SIG-M5 treated with dmso at 0.1 percent for 504 hours (cell line): ENCODE data around the gene CALU.

Experiments used
- DNase-seq: peaks from one replicate; lab custom pipeline; 2025; ENCODE audit not compliant: unreplicated experiment; lab: John Stamatoyannopoulos, UW

CALU gene

GRCh38 chr7:128739048-128739962 lies at the start of gene CALU:
Gene CALU (plus strand): TSS chr7:128739359. CDS start chr7:128748584, 9,225 bp downstream.
- peak; percentile 92 for DNase-seq

GRCh38 chr7:128691227-128691626 lies 47.9 kb upstream of the CALU start:
- no peak for DNase-seq

DNA sequence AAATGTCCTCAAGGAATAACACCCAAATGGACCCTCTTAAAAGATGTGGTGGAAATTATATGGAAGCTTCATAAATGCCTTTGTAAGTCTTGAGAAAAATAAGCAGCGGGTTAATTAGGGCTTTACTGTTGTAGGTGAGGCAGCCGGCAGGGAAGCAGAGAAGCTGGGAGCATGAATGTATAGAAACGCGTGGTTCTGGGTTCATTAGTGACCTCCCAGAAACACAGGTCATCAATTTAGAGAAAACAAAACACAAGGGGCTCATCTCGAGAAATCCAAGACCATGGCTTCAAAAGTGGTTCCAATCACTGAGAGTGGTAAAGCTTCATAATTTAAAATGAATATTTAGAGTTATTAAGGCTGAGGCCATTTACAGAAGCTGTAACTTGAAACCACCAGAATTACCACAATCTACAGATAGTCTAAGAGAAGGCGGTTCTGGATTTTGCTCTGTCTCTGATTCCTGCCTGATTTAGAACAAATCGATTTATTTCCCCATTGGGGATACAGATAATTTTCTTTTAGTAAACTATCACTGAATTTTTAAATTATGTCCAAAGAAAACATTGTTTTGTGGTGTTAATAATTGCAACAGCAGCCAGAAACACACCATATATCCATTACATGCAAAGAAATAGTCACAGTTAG lies 46.4 kb upstream of the CALU start:
- no peak for DNase-seq

GRCh38 chr7:128693373-128694015 lies 45.7 kb upstream of the CALU start:
- DNase-seq, result no peak

DNA sequence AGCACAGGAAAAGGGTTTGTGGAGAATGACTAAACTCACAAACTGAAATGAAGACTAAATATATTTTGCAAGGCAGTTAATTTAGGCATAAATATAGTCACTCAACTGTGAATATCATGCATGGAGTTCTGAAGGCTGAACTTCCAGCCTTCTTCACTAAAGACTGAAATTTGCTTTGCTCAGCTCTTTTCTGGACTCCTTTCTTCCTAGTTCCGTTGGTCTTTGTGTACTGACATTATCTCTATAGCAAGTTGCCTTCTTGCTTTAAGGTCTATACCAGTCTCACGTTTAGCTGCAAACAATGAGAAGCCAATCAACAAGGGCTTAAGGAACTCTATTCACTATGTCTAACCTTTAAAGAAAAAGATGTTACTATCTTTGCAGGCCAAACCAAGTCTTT lies 44.4 kb upstream of the CALU start:
- DNase-seq, result no peak

- peak; percentile 80 for DNase-seq
These were observed 41.8 kb upstream of the CALU start for GRCh38 chr7:128697302-128697905.

- no peak for DNase-seq
These were observed 39.9 kb upstream of the CALU start for GRCh38 chr7:128699196-128699712.

DNA sequence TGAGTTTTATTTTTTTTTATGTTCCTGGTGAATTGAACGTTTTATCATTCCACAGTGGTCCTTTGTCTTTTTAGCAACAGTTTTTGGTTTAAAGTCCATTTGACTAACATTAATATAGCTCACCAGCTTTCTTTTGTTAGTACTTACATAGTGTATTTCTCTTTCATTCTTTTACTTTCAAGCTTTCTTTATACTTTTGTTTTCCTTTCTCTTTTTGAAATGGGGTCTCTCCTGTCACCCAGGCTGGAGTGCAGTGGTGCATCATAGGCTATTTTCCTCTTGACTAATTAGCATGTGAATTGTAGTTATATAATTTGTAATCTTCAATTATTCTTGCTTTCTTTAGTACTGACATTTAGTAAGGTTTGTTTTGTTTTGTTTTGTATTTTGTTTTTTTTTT lies 39.3 kb upstream of the CALU start:
- DNase-seq, result no peak

- DNase-seq, result no peak
These were observed 37.9 kb upstream of the CALU start for GRCh38 chr7:128701062-128701785.

DNA sequence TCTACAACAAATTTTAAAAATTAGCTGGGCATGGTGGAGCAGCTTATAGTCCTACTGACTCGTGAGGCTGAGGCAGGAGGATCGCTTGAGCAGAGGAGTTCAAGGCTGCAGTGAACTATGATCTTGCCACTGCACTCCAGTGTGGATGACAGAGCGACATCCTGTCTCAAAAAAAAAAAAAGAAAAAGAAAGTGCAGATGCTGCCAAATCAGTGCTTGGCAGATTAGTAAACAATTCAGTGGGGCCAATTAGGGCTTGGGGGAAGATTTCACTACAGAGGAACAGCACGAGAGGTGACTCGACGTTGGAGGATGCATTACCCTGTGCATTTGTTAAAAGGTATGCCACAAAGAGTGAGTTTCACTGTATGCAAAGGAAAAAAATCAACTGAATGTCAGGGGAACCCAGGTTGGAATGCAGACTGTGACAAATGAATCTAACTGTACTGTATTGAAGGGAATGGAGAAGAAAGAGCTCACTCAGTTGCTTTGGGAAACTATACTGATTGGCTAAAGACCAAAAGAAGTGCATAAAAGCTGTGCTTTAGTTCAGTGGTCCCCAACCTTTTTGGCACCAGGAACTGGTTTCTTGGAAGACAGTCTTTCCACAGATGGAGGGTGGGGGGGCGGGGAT lies 35.4 kb upstream of the CALU start:
- DNase-seq, result no peak

- peak; percentile 18 for DNase-seq
These were observed 33.2 kb upstream of the CALU start for GRCh38 chr7:128705891-128706333.

DNA sequence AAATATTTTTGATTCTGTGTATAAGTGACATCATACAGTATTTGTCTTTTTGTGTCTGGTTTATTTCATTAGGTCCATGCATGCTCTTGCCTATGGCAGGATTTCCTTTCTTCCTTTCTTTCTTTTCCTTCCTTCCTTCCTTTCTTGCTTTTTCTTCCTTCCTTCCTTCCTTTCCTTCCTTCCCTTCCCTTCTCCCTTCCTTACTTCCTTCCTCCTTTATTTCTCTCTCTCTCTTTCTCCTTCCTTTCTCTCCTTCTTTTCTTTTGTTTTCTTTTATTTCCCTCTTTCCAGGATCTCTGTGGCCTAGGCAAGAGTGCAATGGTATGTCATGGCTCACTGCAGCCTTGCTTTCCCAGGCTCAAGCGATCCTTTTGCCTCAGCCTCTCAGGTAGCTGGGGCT lies 31.4 kb upstream of the CALU start:
- DNase-seq, result no peak

GRCh38 chr7:128708235-128708634 lies 30.9 kb upstream of the CALU start:
- DNase-seq, result no peak

DNA sequence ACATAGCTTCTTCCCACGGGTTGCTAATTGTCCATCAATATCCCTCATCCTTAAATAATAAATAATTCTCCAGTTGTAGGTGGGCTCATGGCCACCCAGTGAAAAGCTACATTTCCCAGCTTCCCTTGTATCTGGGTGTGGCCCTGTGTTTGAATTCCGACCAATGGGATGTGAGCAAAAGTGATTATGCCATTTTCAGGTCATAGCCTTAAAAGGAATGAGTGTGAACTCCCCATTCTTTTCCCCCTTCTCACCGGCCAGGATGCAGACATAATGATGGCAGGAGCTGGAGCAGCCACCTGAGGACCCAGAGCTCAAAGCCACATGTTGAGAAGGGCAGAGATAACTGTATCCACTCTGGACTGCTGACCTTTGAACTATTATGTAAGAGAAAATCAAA lies 30.3 kb upstream of the CALU start:
- no peak for DNase-seq

- peak; percentile 64 for DNase-seq
These were observed 28.7 kb upstream of the CALU start for GRCh38 chr7:128710481-128710880.

GRCh38 chr7:128713794-128714193 lies 25.4 kb upstream of the CALU start:
- DNase-seq, result no peak

GRCh38 chr7:128714701-128715495 lies 24.3 kb upstream of the CALU start:
- no peak for DNase-seq

GRCh38 chr7:128718967-128719642 lies 20.1 kb upstream of the CALU start:
- no peak for DNase-seq

GRCh38 chr7:128721376-128721775 lies 17.8 kb upstream of the CALU start:
- DNase-seq, result no peak
